Measurements from ENCODE around the gene ESF1. TPM values are rescaled to one million over a fixed set of nuclear protein-coding genes. Genes with fewer than 3 reads are reported as not detected.

The ESF1 gene
- total RNA-seq, 1 experiment from 2014 or later, result 28.7 TPM

DNA sequence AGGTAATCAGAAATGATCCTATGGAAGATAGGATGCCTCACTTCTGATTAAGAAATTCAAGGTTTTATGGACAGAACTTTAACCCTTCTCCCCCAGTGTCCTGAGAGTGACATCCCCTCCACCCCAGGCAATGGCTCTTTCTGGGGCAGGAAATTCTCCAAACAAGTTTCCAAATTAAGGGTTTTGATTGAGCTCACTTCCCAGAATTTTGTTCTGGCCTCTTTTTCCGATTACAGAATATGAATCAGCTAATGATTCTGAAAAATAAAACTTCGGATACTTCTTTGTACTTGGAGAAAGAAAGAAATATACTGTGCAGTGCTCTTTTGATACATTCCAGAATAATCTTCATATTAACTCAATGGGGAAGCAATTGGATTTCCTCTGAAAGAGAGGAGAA is 113.2 kb downstream of the ESF1 start (continued):
- TF ChIP-seq IRF2 (CRISPR knock-in tag; IDR thresholded peaks at IDR 0.05; ENCODE audit: borderline replicate concordance, low read depth), result no peak
- no peak for TF ChIP-seq KAT7 (CRISPR knock-in tag; IDR thresholded peaks at IDR 0.05; ENCODE audit: borderline replicate concordance)
- TF ChIP-seq, protein P1, sequence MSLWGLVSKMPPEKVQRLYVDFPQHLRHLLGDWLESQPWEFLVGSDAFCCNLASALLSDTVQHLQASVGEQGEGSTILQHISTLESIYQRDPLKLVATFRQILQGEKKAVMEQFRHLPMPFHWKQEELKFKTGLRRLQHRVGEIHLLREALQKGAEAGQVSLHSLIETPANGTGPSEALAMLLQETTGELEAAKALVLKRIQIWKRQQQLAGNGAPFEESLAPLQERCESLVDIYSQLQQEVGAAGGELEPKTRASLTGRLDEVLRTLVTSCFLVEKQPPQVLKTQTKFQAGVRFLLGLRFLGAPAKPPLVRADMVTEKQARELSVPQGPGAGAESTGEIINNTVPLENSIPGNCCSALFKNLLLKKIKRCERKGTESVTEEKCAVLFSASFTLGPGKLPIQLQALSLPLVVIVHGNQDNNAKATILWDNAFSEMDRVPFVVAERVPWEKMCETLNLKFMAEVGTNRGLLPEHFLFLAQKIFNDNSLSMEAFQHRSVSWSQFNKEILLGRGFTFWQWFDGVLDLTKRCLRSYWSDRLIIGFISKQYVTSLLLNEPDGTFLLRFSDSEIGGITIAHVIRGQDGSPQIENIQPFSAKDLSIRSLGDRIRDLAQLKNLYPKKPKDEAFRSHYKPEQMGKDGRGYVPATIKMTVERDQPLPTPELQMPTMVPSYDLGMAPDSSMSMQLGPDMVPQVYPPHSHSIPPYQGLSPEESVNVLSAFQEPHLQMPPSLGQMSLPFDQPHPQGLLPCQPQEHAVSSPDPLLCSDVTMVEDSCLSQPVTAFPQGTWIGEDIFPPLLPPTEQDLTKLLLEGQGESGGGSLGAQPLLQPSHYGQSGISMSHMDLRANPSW (CRISPR knock-in tag; conservative IDR thresholded peaks at IDR 0.05; ENCODE audit: low read depth), result no peak
- no peak for TF ChIP-seq NFE2L1 (CRISPR knock-in tag; IDR thresholded peaks at IDR 0.05)
- no peak for TF ChIP-seq JAZF1 (CRISPR knock-in tag; IDR thresholded peaks at IDR 0.05)

DNA sequence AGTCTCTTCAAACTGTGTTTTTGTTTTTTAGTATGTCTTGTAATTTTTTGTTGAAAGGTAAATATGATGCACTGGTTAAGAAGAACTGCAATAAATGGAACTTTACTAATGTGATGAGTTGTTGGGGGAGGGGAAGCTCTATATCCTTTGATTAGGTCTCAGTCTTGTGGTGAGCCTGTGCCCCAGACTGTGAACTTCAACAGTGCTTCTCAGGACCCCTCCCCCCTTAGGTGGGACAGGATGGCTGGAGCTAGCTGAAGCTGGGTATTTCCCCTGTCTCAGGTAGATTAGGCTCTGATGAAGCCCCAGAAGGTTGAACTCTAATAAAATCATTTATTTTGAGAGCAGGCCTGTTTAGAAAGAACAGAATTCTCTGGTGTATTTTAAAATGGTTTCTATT is 114.6 kb downstream of the ESF1 start:
- Mint-ChIP-seq H3K9me3 (peaks cover 7% of the 10 kb centered on the region; the same call in 1 of the 2 replicates), H3K4me3 (no peak overlapping the region), H3K27me3 (ENCODE audit: low read depth) (no peaks in the 10 kb centered on the region), H3K36me3 (no peaks in the 10 kb centered on the region), H3K27ac (no peak overlapping the region), H3K4me1 (peaks cover 10% of the 10 kb centered on the region)
- ATAC-seq, result peak; percentile 88
- ChIA-PET CTCF (no interaction called here), POLR2A (no interaction called here)
- peak; percentile 16 for DNase-seq (ENCODE audit: low spot score)
- no peak for TF ChIP-seq RORB (CRISPR knock-in tag; IDR thresholded peaks at IDR 0.05)
- TF ChIP-seq CREB1 (CRISPR knock-in tag; IDR thresholded peaks at IDR 0.05), result no peak
- TF ChIP-seq GTF2I (CRISPR knock-in tag; conservative IDR thresholded peaks at IDR 0.05), result no peak
- TF ChIP-seq, protein P2, sequence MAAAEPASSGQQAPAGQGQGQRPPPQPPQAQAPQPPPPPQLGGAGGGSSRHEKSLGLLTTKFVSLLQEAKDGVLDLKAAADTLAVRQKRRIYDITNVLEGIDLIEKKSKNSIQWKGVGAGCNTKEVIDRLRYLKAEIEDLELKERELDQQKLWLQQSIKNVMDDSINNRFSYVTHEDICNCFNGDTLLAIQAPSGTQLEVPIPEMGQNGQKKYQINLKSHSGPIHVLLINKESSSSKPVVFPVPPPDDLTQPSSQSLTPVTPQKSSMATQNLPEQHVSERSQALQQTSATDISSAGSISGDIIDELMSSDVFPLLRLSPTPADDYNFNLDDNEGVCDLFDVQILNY (CRISPR knock-in tag; IDR thresholded peaks at IDR 0.05), result no peak
- no peak for TF ChIP-seq NR2C2 (CRISPR knock-in tag; IDR thresholded peaks at IDR 0.05)
- no peak for TF ChIP-seq ESRRA (CRISPR knock-in tag; IDR thresholded peaks at IDR 0.05; ENCODE audit: borderline replicate concordance)
- TF ChIP-seq NFATC4 (CRISPR knock-in tag; IDR thresholded peaks at IDR 0.05), result no peak
- TF ChIP-seq, protein P3, sequence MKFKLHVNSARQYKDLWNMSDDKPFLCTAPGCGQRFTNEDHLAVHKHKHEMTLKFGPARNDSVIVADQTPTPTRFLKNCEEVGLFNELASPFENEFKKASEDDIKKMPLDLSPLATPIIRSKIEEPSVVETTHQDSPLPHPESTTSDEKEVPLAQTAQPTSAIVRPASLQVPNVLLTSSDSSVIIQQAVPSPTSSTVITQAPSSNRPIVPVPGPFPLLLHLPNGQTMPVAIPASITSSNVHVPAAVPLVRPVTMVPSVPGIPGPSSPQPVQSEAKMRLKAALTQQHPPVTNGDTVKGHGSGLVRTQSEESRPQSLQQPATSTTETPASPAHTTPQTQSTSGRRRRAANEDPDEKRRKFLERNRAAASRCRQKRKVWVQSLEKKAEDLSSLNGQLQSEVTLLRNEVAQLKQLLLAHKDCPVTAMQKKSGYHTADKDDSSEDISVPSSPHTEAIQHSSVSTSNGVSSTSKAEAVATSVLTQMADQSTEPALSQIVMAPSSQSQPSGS (CRISPR knock-in tag; IDR thresholded peaks at IDR 0.05; ENCODE audit: borderline replicate concordance, low read depth), result no peak
- TF ChIP-seq PRRX2 (CRISPR knock-in tag; IDR thresholded peaks at IDR 0.05), result no peak
- TF ChIP-seq, protein P4, sequence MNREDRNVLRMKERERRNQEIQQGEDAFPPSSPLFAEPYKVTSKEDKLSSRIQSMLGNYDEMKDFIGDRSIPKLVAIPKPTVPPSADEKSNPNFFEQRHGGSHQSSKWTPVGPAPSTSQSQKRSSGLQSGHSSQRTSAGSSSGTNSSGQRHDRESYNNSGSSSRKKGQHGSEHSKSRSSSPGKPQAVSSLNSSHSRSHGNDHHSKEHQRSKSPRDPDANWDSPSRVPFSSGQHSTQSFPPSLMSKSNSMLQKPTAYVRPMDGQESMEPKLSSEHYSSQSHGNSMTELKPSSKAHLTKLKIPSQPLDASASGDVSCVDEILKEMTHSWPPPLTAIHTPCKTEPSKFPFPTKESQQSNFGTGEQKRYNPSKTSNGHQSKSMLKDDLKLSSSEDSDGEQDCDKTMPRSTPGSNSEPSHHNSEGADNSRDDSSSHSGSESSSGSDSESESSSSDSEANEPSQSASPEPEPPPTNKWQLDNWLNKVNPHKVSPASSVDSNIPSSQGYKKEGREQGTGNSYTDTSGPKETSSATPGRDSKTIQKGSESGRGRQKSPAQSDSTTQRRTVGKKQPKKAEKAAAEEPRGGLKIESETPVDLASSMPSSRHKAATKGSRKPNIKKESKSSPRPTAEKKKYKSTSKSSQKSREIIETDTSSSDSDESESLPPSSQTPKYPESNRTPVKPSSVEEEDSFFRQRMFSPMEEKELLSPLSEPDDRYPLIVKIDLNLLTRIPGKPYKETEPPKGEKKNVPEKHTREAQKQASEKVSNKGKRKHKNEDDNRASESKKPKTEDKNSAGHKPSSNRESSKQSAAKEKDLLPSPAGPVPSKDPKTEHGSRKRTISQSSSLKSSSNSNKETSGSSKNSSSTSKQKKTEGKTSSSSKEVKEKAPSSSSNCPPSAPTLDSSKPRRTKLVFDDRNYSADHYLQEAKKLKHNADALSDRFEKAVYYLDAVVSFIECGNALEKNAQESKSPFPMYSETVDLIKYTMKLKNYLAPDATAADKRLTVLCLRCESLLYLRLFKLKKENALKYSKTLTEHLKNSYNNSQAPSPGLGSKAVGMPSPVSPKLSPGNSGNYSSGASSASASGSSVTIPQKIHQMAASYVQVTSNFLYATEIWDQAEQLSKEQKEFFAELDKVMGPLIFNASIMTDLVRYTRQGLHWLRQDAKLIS (CRISPR knock-in tag; IDR thresholded peaks at IDR 0.05; ENCODE audit: borderline replicate concordance), result no peak
- no peak for TF ChIP-seq EMX1 (CRISPR knock-in tag; IDR thresholded peaks at IDR 0.05)
- TF ChIP-seq, protein P5, sequence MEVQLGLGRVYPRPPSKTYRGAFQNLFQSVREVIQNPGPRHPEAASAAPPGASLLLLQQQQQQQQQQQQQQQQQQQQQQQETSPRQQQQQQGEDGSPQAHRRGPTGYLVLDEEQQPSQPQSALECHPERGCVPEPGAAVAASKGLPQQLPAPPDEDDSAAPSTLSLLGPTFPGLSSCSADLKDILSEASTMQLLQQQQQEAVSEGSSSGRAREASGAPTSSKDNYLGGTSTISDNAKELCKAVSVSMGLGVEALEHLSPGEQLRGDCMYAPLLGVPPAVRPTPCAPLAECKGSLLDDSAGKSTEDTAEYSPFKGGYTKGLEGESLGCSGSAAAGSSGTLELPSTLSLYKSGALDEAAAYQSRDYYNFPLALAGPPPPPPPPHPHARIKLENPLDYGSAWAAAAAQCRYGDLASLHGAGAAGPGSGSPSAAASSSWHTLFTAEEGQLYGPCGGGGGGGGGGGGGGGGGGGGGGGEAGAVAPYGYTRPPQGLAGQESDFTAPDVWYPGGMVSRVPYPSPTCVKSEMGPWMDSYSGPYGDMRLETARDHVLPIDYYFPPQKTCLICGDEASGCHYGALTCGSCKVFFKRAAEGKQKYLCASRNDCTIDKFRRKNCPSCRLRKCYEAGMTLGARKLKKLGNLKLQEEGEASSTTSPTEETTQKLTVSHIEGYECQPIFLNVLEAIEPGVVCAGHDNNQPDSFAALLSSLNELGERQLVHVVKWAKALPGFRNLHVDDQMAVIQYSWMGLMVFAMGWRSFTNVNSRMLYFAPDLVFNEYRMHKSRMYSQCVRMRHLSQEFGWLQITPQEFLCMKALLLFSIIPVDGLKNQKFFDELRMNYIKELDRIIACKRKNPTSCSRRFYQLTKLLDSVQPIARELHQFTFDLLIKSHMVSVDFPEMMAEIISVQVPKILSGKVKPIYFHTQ (CRISPR knock-in tag; IDR thresholded peaks at IDR 0.05), result no peak
- TF ChIP-seq, protein P6, sequence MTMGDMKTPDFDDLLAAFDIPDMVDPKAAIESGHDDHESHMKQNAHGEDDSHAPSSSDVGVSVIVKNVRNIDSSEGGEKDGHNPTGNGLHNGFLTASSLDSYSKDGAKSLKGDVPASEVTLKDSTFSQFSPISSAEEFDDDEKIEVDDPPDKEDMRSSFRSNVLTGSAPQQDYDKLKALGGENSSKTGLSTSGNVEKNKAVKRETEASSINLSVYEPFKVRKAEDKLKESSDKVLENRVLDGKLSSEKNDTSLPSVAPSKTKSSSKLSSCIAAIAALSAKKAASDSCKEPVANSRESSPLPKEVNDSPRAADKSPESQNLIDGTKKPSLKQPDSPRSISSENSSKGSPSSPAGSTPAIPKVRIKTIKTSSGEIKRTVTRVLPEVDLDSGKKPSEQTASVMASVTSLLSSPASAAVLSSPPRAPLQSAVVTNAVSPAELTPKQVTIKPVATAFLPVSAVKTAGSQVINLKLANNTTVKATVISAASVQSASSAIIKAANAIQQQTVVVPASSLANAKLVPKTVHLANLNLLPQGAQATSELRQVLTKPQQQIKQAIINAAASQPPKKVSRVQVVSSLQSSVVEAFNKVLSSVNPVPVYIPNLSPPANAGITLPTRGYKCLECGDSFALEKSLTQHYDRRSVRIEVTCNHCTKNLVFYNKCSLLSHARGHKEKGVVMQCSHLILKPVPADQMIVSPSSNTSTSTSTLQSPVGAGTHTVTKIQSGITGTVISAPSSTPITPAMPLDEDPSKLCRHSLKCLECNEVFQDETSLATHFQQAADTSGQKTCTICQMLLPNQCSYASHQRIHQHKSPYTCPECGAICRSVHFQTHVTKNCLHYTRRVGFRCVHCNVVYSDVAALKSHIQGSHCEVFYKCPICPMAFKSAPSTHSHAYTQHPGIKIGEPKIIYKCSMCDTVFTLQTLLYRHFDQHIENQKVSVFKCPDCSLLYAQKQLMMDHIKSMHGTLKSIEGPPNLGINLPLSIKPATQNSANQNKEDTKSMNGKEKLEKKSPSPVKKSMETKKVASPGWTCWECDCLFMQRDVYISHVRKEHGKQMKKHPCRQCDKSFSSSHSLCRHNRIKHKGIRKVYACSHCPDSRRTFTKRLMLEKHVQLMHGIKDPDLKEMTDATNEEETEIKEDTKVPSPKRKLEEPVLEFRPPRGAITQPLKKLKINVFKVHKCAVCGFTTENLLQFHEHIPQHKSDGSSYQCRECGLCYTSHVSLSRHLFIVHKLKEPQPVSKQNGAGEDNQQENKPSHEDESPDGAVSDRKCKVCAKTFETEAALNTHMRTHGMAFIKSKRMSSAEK (CRISPR knock-in tag; IDR thresholded peaks at IDR 0.05; ENCODE audit: borderline replicate concordance), result no peak
- TF ChIP-seq, protein P7, sequence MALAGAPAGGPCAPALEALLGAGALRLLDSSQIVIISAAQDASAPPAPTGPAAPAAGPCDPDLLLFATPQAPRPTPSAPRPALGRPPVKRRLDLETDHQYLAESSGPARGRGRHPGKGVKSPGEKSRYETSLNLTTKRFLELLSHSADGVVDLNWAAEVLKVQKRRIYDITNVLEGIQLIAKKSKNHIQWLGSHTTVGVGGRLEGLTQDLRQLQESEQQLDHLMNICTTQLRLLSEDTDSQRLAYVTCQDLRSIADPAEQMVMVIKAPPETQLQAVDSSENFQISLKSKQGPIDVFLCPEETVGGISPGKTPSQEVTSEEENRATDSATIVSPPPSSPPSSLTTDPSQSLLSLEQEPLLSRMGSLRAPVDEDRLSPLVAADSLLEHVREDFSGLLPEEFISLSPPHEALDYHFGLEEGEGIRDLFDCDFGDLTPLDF (CRISPR knock-in tag; IDR thresholded peaks at IDR 0.05), result no peak
